Small intestine (tissue), 4 donors: ENCODE data around the gene LRRC75B. TPM values are rescaled to one million over a fixed set of nuclear protein-coding genes. Genes with fewer than 3 reads are reported as not detected.

ENCODE experiments used
- polyA plus RNA-seq, 4 donors: library from polyadenylated mRNA; stranded (reverse) in 3 of 4; unstranded in 1 of 4; fragments of 200-250 nt in 3 of 4; fragments of 120-200 nt in 1 of 4; gene quantifications; one replicate each; pipeline versions ENCODE4 v1.2.1 to v1.2.3, GENCODE V29; 2013
- donor health status: healthy with polysubstance abuse.
- donor health status: Bipolar disorder and iron deficiency.
- donor health status: healthy.

Gene LRRC75B
- polyA plus RNA-seq, 4 donors, result 15.5 to 123 (median 76.5) TPM

Other genes starting within 250 kb of the LRRC75B start
- 1 to 10 TPM in 3 of 4 donors, under 1 TPM in 1; 0.67 to 9.0 (median 2.5) TPM for gene ADORA2A, start 165.5 kb downstream of the LRRC75B start, polyA plus RNA-seq
- gene UPB1, start 97.7 kb downstream of the LRRC75B start, polyA plus RNA-seq, result 10 to 100 TPM in 1 of 4 donors, 1 to 10 TPM in 2, under 1 TPM in 1; 0.12 to 11.2 (median 3.1) TPM
- gene GUCD1, start 37.9 kb downstream of the LRRC75B start, polyA plus RNA-seq, result 100 to 1,000 TPM; 147 to 494 (median 314) TPM
- 100 to 1,000 TPM; 150 to 162 (median 154) TPM for gene SNRPD3, start 37.1 kb downstream of the LRRC75B start, polyA plus RNA-seq
- gene GGT1, start 10.1 kb upstream of the LRRC75B start, polyA plus RNA-seq, result 100 to 1,000 TPM in 3 of 4 donors, 10 to 100 TPM in 1; 44.2 to 581 (median 265) TPM
- under 1 TPM in 1 of 4 donors, not detected in 3; 0.21 TPM for gene PIWIL3, start 181.6 kb upstream of the LRRC75B start, polyA plus RNA-seq
- 10 to 100 TPM in 1 of 4 donors, 1 to 10 TPM in 1, under 1 TPM in 1, not detected in 1; 0.27 to 11.0 (median 2.2) TPM for gene SGSM1, start 213.1 kb upstream of the LRRC75B start, polyA plus RNA-seq